ENCODE results near the gene ADGRD1.

DNA sequence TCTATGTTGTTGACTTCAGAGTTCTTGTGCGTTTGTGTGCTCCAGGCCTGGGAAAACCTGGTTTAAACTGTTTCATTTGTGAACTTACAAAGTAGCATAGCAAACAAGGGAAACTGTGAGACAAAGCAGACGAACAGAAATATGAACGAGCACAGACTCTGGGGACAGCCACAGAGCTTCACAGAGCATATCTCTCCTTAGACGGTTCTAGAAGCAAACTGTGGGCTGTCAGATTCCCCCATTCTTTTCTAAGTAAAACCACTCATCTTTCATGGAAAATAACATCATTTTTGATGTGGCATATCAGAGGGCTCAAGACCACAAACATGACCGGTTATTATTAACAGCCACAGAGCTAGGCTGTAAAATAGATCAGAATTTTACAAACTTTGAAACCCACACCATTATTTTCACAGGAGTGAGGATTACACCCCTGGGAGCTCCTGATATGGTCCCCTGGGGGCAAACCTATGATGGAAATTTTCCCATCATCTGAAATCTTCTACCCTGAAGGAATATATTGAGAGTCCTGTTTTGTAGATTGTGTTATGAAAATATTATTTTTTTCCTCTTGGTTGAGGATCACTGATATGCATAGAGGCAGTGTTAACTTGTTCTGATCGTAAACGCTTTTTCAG lies 102.0 kb downstream of the ADGRD1 start:
- TF ChIP-seq, protein P1, sequence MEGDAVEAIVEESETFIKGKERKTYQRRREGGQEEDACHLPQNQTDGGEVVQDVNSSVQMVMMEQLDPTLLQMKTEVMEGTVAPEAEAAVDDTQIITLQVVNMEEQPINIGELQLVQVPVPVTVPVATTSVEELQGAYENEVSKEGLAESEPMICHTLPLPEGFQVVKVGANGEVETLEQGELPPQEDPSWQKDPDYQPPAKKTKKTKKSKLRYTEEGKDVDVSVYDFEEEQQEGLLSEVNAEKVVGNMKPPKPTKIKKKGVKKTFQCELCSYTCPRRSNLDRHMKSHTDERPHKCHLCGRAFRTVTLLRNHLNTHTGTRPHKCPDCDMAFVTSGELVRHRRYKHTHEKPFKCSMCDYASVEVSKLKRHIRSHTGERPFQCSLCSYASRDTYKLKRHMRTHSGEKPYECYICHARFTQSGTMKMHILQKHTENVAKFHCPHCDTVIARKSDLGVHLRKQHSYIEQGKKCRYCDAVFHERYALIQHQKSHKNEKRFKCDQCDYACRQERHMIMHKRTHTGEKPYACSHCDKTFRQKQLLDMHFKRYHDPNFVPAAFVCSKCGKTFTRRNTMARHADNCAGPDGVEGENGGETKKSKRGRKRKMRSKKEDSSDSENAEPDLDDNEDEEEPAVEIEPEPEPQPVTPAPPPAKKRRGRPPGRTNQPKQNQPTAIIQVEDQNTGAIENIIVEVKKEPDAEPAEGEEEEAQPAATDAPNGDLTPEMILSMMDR (IDR thresholded peaks at IDR 0.05; ENCODE audit: low read length) = no peak
- TF ChIP-seq EZH2 (IDR thresholded peaks at IDR 0.05; ENCODE audit: borderline replicate concordance, low read length) = no peak

Measured in OCI-LY1 (cell line).